Measurements from ENCODE around the gene ADAM12. TPM values are rescaled to one million over a fixed set of nuclear protein-coding genes. Genes with fewer than 3 reads are reported as not detected.

Gene ADAM12
- total RNA-seq, 2 donors from 2014 or later = 0.14 to 1.9 TPM

- TF ChIP-seq POLR2A (IDR thresholded peaks at IDR 0.05) = no peak
- no peak for TF ChIP-seq POLR2AphosphoS5 (IDR thresholded peaks at IDR 0.05)
- TF ChIP-seq CTCF (IDR thresholded peaks at IDR 0.05) = no peak
These were observed 145.0 kb downstream of the ADAM12 start for GRCh38 chr10:126243306-126243705.

GRCh38 chr10:126242397-126243260, 145.6 kb downstream of the ADAM12 start:
- TF ChIP-seq POLR2AphosphoS5 (IDR thresholded peaks at IDR 0.05) (peak; percentile 18), POLR2A (IDR thresholded peaks at IDR 0.05) (no peak)
- intact Hi-C loops (cut with DNase I) = no loop called here
- H3K9me3 ChIP-seq = no peaks in the 10 kb centered on the region
- no peaks in the 10 kb centered on the region for H3K27me3 ChIP-seq (replicated peaks; ENCODE audit: insufficient read depth)
- H3K4me1 ChIP-seq (replicated peaks) = no peaks in the 10 kb centered on the region
- peak; percentile 28 for DNase-seq (ENCODE audit: low spot score)
- H3K4me3 ChIP-seq = no peak overlapping the region
- no peak overlapping the region for H3K27ac ChIP-seq
- WGBS = 21% methylated on average over 13 of the region's 13 CpGs
- no peaks in the 10 kb centered on the region for H3K36me3 ChIP-seq

More at GRCh38 chr10:126243306-126243705, 145.0 kb downstream of the ADAM12 start:
- intact Hi-C loops (cut with DNase I) = no loop called here
- no peak for DNase-seq (ENCODE audit: low spot score)
- H3K36me3 ChIP-seq = no peaks in the 10 kb centered on the region
- no peaks in the 10 kb centered on the region for H3K27me3 ChIP-seq (replicated peaks; ENCODE audit: insufficient read depth)
- no peaks in the 10 kb centered on the region for H3K9me3 ChIP-seq
- no peaks in the 10 kb centered on the region for H3K4me1 ChIP-seq (replicated peaks)
- no peak overlapping the region for H3K27ac ChIP-seq
- H3K4me3 ChIP-seq = no peak overlapping the region

GRCh38 chr10:126240483-126240882, 147.8 kb downstream of the ADAM12 start:
- no peaks in the 10 kb centered on the region for H3K4me1 ChIP-seq (replicated peaks)
- intact Hi-C loops (cut with DNase I) = no loop called here
- no peak overlapping the region for H3K27ac ChIP-seq
- H3K4me3 ChIP-seq = no peak overlapping the region
- H3K27me3 ChIP-seq (replicated peaks; ENCODE audit: insufficient read depth) = no peaks in the 10 kb centered on the region
- DNase-seq (ENCODE audit: low spot score) = no peak
- TF ChIP-seq POLR2AphosphoS5 (IDR thresholded peaks at IDR 0.05) (no peak), POLR2A (IDR thresholded peaks at IDR 0.05) (no peak), CTCF (IDR thresholded peaks at IDR 0.05) (no peak)
- no peaks in the 10 kb centered on the region for H3K36me3 ChIP-seq
- 66% methylated on average over 8 of the region's 8 CpGs for WGBS
- no peaks in the 10 kb centered on the region for H3K9me3 ChIP-seq

GRCh38 chr10:126239844-126240243, 148.4 kb downstream of the ADAM12 start:
- no peaks in the 10 kb centered on the region for H3K9me3 ChIP-seq
- no peak overlapping the region for H3K27ac ChIP-seq
- H3K27me3 ChIP-seq (replicated peaks; ENCODE audit: insufficient read depth) = no peaks in the 10 kb centered on the region
- intact Hi-C loops (cut with DNase I) = no loop called here
- no peaks in the 10 kb centered on the region for H3K4me1 ChIP-seq (replicated peaks)
- TF ChIP-seq POLR2AphosphoS5 (IDR thresholded peaks at IDR 0.05) = no peak
- TF ChIP-seq POLR2A (IDR thresholded peaks at IDR 0.05) = no peak
- no peak for TF ChIP-seq CTCF (IDR thresholded peaks at IDR 0.05)
- no peak for DNase-seq (ENCODE audit: low spot score)
- no peaks in the 10 kb centered on the region for H3K36me3 ChIP-seq
- no peak overlapping the region for H3K4me3 ChIP-seq
- WGBS = 97% methylated on average over 8 of the region's 8 CpGs

GRCh38 chr10:126235979-126236851, 152.1 kb downstream of the ADAM12 start:
- DNase-seq (ENCODE audit: low spot score) = no peak
- TF ChIP-seq POLR2A (IDR thresholded peaks at IDR 0.05) (no peak), CTCF (IDR thresholded peaks at IDR 0.05) (no peak), POLR2AphosphoS5 (IDR thresholded peaks at IDR 0.05) (no peak)
- Histone ChIP-seq H3K4me3 (no peak overlapping the region), H3K27me3 (replicated peaks; ENCODE audit: insufficient read depth) (no peaks in the 10 kb centered on the region), H3K36me3 (no peaks in the 10 kb centered on the region), H3K9me3 (no peaks in the 10 kb centered on the region), H3K27ac (no peak overlapping the region), H3K4me1 (replicated peaks) (no peaks in the 10 kb centered on the region)
- intact Hi-C loops (cut with DNase I) = no loop called here
- 88% methylated on average over 12 of the region's 12 CpGs for WGBS

All from prostate gland (tissue), 2 donors.